HFFc6 (cell line): Measurements from ENCODE around the gene CIROP. TPM values are rescaled to one million over a fixed set of nuclear protein-coding genes. Genes with fewer than 3 reads are reported as not detected.

ENCODE experiments used
- DNase-seq: peaks from one replicate; pipeline ENCODE4 v3.0.0-alpha.2; 2018
- H3K27ac Mint-ChIP-seq: 2 replicates; pipeline ENCODE4 v1.8.0; 2020; ENCODE audit warnings: mild to moderate bottlenecking, mixed read lengths
- H3K27me3 Mint-ChIP-seq: 2 replicates; pipeline ENCODE4 v1.8.0; 2021; ENCODE audit warnings: mild to moderate bottlenecking, moderate library complexity, mixed read lengths; ENCODE audit not compliant: insufficient read depth
- H3K36me3 Mint-ChIP-seq: 2 replicates; pipeline ENCODE4 v1.8.0; 2021; ENCODE audit warnings: low read depth, mixed read lengths
- H3K4me1 Mint-ChIP-seq: 2 replicates; pipeline ENCODE4 v1.8.0; 2020; ENCODE audit warnings: low read depth, mixed read lengths
- H3K4me3 Mint-ChIP-seq: 2 replicates; pipeline ENCODE4 v1.8.0; 2020; ENCODE audit warnings: mild to moderate bottlenecking, moderate library complexity, mixed read lengths
- H3K9me3 Mint-ChIP-seq: 2 replicates; pipeline ENCODE4 v1.8.0; 2020; ENCODE audit warnings: mild to moderate bottlenecking, mixed read lengths
- CTCF ChIP-seq: fragments of 200-600 bp; sonication (generic); IDR thresholded peaks from 2 replicates; pipeline ENCODE4 v1.5.0; 2021; ENCODE audit warnings: antibody characterized with exemption, mild to moderate bottlenecking
- total RNA-seq, 6 experiments: library from RNA; stranded (reverse); fragmentation: NEBNext Ultra II Directional; extraction: Animal tissue kit (Norgen Biotek cat#: 25700); gene quantifications; 2 replicates in 1 of 6; 3 replicates in 5 of 6; pipeline ENCODE4 v1.2.3, GENCODE V29; 2021

Gene CIROP
- total RNA-seq, 6 experiments from 2014 or later: not detected

- DNase-seq: no peak
- Mint-ChIP-seq H3K27me3 (no peaks in the 10 kb centered on the region; the same call in none of the 2 replicates), H3K36me3 (peaks cover 12% of the 10 kb centered on the region), H3K27ac (no peak overlapping the region), H3K9me3 (no peaks in the 10 kb centered on the region), H3K4me1 (peaks cover 55% of the 10 kb centered on the region), H3K4me3 (no peak overlapping the region)
- no peak for TF ChIP-seq CTCF
These were observed 39.1 kb upstream of the CIROP start for GRCh38 chr14:23143911-23144310.

- TF ChIP-seq CTCF: no peak
- DNase-seq: no peak
- Mint-ChIP-seq H3K4me1 (peaks cover 55% of the 10 kb centered on the region), H3K4me3 (no peak overlapping the region), H3K36me3 (peaks cover 4% of the 10 kb centered on the region; the same call in 1 of the 2 replicates), H3K27me3 (no peaks in the 10 kb centered on the region; the same call in none of the 2 replicates), H3K9me3 (no peaks in the 10 kb centered on the region), H3K27ac (no peak overlapping the region)
These were observed 38.0 kb upstream of the CIROP start for GRCh38 chr14:23142826-23143225.

GRCh38 chr14:23141706-23142444 is 37.1 kb upstream of the CIROP start:
- Mint-ChIP-seq H3K36me3 (no peaks in the 10 kb centered on the region), H3K27me3 (no peaks in the 10 kb centered on the region; the same call in none of the 2 replicates), H3K27ac (no peak overlapping the region), H3K9me3 (no peaks in the 10 kb centered on the region), H3K4me3 (no peak overlapping the region), H3K4me1 (peaks cover 50% of the 10 kb centered on the region)
- peak; percentile 55 for DNase-seq
- TF ChIP-seq CTCF: no peak

- no peak overlapping the region for H3K4me3 Mint-ChIP-seq
- no peak for TF ChIP-seq CTCF
- H3K4me1 Mint-ChIP-seq: peaks cover 35% of the 10 kb centered on the region
- H3K27me3 Mint-ChIP-seq: peaks cover 1% of the 10 kb centered on the region
- H3K9me3 Mint-ChIP-seq: no peaks in the 10 kb centered on the region
- no peak for DNase-seq
- no peak overlapping the region for H3K27ac Mint-ChIP-seq
- no peaks in the 10 kb centered on the region for H3K36me3 Mint-ChIP-seq
These were observed 35.6 kb upstream of the CIROP start for GRCh38 chr14:23140371-23140770.

- Mint-ChIP-seq H3K27me3 (peaks cover 1% of the 10 kb centered on the region), H3K4me1 (peaks cover 34% of the 10 kb centered on the region), H3K9me3 (no peaks in the 10 kb centered on the region), H3K27ac (no peak overlapping the region), H3K36me3 (no peaks in the 10 kb centered on the region), H3K4me3 (no peak overlapping the region)
- no peak for TF ChIP-seq CTCF
- no peak for DNase-seq
These were observed 35.1 kb upstream of the CIROP start for GRCh38 chr14:23139874-23140273.
